GM12873 (cell line): ENCODE data around the gene KIAA1671.
A peak's percentile ranks its signal among the peaks of the same experiment; 100 is the strongest.

Source experiments
- TF ChIP-seq, protein P1 (sequence below): IDR thresholded peaks from 2 replicates; pipeline ENCODE4 v1.5.1; 2012; ENCODE audit warnings: low read depth, mild to moderate bottlenecking, moderate library complexity, low read length, control low read depth; ENCODE audit not compliant: insufficient read depth; ENCODE audit errors: missing control alignments

Gene KIAA1671

DNA sequence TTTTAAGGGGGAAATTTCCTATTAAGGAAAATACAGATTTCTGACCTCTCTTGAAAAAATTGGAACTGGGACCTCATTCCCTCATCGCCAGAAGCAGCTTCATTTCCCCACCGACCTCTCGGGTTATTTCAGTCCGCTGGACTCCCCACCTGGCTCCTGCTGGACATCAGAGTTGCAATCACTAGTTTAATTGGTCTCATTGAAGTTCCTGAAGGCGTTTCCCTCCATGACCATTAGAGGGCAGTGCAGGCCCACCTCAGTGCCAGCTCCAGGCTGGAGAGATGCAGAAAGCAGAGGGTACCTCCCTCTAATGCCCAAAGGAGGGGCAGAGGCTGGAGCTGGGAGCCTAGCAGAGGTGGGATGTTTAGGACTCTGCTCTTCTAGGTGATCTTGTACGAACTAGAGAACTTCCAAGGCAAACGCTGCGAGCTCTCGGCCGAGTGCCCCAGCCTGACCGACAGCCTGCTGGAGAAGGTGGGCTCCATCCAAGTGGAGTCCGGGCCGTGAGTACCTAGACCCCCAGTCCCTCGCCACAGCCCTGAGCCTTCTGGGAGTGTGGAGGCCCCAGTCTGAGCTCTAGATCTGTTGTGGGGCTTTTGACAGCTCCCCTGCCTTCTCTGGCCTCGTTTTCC lies 249.9 kb downstream of the KIAA1671 start:
- TF ChIP-seq, protein P1, sequence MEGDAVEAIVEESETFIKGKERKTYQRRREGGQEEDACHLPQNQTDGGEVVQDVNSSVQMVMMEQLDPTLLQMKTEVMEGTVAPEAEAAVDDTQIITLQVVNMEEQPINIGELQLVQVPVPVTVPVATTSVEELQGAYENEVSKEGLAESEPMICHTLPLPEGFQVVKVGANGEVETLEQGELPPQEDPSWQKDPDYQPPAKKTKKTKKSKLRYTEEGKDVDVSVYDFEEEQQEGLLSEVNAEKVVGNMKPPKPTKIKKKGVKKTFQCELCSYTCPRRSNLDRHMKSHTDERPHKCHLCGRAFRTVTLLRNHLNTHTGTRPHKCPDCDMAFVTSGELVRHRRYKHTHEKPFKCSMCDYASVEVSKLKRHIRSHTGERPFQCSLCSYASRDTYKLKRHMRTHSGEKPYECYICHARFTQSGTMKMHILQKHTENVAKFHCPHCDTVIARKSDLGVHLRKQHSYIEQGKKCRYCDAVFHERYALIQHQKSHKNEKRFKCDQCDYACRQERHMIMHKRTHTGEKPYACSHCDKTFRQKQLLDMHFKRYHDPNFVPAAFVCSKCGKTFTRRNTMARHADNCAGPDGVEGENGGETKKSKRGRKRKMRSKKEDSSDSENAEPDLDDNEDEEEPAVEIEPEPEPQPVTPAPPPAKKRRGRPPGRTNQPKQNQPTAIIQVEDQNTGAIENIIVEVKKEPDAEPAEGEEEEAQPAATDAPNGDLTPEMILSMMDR: peak; percentile 91

DNA sequence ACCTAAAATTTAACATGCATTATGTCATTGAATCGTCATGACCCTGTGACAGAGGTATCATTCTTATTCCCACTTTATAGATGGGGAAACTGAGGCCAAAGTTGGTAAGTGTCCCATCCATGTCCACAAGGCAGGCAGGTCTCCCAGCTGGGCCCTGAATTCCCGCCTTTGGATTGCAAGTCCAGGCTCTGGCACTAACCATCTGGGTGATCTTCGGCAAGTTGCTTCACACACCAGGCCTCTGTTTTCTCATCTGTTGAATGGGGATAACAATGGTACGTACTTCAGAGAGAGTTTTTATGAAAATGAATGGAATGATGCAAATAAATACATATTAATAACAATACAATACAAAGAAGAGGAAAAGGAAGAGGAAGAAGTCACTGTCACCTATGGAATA lies 250.6 kb downstream of the KIAA1671 start:
- TF ChIP-seq, protein P1: no peak

DNA sequence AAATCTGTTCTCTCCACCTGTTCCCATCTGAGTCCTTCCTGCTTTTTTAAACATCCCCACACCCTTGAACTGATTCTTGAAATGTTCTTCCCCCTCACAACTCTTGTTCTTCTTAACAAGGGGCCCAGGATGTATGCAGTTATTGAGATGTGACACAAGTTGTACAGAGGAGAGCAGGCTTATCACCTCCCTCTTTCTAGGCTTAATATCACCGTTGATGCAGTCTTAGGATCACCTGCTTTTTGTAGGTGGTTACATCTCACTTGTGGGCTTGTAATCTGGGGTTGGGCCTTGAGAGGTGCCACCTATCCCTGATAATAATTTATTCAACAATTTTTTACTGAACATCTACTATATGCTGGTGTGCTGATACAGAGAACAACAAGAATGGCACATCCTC lies 253.3 kb downstream of the KIAA1671 start:
- TF ChIP-seq, protein P1: no peak

DNA sequence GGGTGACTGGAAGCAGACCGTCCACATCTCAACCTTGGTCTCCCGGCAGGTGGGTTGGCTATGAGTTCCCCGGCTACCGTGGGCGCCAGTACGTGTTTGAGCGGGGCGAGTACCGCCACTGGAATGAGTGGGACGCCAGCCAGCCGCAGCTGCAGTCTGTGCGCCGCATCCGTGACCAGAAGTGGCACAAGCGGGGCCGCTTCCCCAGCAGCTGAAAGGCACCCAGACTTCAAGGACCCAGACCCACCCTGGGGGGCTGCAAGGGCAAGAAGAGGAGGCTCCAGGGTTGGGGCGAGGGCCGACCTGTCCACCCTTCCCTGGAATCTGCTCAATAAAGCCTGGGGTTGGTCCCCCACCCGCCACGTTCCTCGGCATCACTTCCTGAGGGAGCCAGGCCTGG lies 254.5 kb downstream of the KIAA1671 start:
- TF ChIP-seq, protein P1: no peak

DNA sequence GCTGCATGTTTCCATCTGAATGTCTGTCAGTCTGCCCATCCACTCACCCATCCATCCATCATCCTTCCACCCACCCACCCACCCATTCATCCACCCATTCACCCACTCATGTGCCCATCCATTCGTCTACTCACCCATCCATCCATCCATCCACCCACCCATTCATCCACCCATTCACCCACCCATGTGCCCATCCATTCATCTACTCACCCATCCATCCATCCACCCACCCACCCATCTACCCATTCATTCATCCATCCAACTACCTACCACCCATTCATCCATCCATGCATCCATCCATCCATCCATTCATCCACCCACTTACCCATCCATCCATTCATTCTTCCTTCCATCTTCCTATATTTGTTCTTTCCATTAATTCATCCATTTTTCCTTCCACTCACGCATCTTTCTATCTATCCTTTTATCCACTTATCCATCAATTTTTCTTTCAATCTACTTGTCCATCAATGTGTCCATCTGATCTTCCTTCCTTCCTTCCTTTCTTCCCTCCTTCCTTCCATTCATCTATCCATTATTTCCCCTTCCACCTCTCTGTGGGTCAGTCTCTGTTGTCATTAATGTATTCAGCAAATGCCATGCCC lies 255.1 kb downstream of the KIAA1671 start:
- TF ChIP-seq, protein P1: no peak

DNA sequence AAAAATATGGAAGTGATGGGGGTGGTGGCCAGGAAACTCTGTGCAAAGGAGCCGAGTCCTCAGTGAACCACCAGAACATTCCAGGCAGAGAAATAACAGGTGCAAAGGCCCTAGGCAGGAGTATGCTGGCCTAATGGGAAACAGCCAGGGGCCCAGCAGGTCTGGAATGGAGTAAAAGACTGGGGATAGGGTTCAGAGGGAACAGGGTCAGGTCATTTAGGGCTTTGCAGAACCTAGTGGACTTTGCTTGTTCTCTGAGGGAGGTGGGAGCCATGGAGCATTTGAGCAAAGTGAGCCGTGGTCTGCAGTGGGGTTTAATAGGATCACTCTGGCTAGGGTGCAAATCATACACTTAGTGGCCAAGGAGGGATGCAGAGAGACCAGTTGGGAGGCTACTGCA lies 255.8 kb downstream of the KIAA1671 start:
- TF ChIP-seq, protein P1: no peak

DNA sequence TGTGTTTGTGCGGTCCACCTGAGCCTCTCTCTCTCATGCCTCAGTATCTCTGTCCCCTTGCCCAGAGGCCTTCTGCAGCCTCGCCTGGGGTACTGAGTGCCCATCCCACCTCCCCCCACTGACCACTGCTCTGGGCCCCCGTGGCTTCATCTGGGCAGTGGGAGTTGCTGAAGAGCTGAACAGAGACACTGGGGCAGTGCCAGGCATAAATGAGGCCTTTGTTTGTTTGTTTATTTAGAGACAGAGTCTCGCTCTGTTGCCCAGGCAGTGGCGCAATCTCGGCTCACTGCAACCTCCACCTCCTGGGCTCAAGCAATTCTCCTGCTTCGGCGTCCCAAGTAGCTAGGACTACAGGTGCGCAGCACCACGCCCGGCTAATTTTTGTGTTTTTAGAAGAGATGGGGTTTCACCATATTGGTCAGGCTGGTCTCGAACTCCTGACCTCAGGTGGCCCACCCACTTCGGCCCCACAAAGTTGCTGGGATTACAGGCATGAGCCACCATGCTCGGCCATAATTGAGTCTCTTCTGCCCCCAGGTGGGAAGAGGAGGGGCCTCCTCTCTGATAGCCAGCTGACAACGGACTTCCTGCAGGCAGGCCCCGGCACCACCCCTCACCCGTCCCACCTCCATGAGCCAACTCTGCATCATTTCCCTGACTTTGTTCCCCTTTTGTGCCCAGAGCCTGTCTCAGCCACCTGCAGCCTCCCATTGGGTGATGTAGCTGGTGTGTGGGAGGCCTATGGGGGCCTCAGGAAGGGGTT lies 256.4 kb downstream of the KIAA1671 start:
- TF ChIP-seq, protein P1: no peak
